GM12891 (cell line): ENCODE data around the gene OR4K15. TPM values are rescaled to one million over a fixed set of nuclear protein-coding genes. Genes with fewer than 3 reads are reported as not detected.
"Not testable (repeated sequence)": the region's sequence is repeated elsewhere in the genome, so short reads cannot be mapped to it uniquely, and the experiment has no call there.

Source experiments
- DNase-seq: peaks from one replicate; pipeline ENCODE4 v3.0.0; 2011; ENCODE audit warnings: low spot score; ENCODE audit not compliant: insufficient read length
- FAIRE-seq: peaks from 2 replicates; lab custom pipeline; 2011; peaks lifted over from hg19 to GRCh38; lab: Jason Lieb, UNC
- PAX5 ChIP-seq: IDR thresholded peaks from 2 replicates; pipeline ENCODE4 v1.6.1; 2011; ENCODE audit warnings: low read length, moderate library complexity, mild to moderate bottlenecking; ENCODE audit not compliant: insufficient read depth, severe bottlenecking
- POLR2A ChIP-seq: IDR thresholded peaks from 2 replicates; pipeline ENCODE4 v1.6.1; 2011; ENCODE audit warnings: low read depth, low read length, control low read depth
- POLR2AphosphoS5 ChIP-seq: IDR thresholded peaks from 2 replicates; pipeline ENCODE4 v1.6.1; 2011; ENCODE audit warnings: low read depth, low read length, control low read depth
- POU2F2 ChIP-seq: IDR thresholded peaks from 2 replicates; pipeline ENCODE4 v1.6.1; 2011; ENCODE audit warnings: low read depth, mild to moderate bottlenecking, control low read depth, low read length, moderate library complexity
- SPI1 ChIP-seq: IDR thresholded peaks from 2 replicates; pipeline ENCODE4 v1.6.1; 2011; ENCODE audit warnings: low read depth, low read length, control low read depth
- TAF1 ChIP-seq: IDR thresholded peaks from 2 replicates; pipeline ENCODE4 v1.6.1; 2011; ENCODE audit warnings: low read depth, low read length, control low read depth
- polyA plus RNA-seq: library from polyadenylated mRNA; unstranded; fragments of >200 nt; gene quantifications from one replicate; pipeline ENCODE4 v1.2.1, GENCODE V29; 2012; ENCODE audit warnings: low read depth, missing spikeins, inconsistent platforms; ENCODE audit not compliant: missing spikeins

The OR4K15 gene, protein sequence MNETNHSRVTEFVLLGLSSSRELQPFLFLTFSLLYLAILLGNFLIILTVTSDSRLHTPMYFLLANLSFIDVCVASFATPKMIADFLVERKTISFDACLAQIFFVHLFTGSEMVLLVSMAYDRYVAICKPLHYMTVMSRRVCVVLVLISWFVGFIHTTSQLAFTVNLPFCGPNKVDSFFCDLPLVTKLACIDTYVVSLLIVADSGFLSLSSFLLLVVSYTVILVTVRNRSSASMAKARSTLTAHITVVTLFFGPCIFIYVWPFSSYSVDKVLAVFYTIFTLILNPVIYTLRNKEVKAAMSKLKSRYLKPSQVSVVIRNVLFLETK
- not detected for polyA plus RNA-seq

DNA sequence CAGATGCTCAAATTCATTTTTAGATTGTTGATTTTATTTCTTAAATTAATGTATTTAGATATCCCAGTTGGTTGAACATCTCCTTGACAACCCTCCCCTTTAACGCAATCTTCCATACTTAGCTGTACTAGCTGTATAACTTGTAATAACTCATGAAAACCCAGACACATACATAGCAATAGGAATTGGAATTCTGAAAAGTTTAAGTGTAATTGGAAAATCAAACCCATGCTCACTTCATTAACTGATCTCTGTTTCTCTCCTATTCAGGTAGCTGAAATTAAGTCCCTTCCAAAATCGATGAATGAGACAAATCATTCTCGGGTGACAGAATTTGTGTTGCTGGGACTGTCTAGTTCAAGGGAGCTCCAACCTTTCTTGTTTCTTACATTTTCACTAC, at the start of gene OR4K15:
OR4K15 (plus strand) TSS at position 301 of the 400 bp plus-strand sequence; CDS start at position 301, 0 bp downstream.
- no peak for FAIRE-seq
- TF ChIP-seq TAF1, result no peak
- no peak for TF ChIP-seq POLR2AphosphoS5
- TF ChIP-seq SPI1, result no peak
- TF ChIP-seq POU2F2, result no peak
- no peak for TF ChIP-seq PAX5
- no peak for TF ChIP-seq POLR2A

DNA sequence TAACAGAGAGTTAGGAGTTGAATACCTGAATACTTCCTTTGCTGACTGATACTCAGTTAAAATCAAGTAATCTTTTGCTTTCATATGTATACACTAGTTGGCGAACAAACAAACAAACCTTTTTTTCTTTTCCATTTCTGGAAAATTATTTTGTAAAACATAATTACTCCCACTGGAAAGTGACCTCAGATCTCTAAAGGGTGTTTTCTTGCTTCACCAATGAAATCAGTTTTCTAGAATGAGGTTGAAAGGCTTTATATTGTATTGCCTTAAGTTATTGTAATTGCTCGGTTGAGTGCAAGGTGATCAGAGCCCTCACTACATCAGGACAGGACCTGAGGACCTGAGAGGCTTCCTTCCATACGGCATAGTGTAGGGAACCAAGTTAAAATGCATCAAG, 44.8 kb upstream of the OR4K15 start, which contains the start of gene OR4K1:
OR4K1 (plus strand) TSS at position 301 of the 400 bp plus-strand sequence. CDS start 4,750 bp downstream, outside the sequence.
- TF ChIP-seq PAX5 (no peak), SPI1 (no peak), POLR2A (no peak), POU2F2 (no peak), TAF1 (no peak), POLR2AphosphoS5 (no peak)
- DNase-seq (no peak), FAIRE-seq (no peak)

More for the DNA sequence above, at the start of gene OR4K15:
- DNase-seq, result no peak

DNA sequence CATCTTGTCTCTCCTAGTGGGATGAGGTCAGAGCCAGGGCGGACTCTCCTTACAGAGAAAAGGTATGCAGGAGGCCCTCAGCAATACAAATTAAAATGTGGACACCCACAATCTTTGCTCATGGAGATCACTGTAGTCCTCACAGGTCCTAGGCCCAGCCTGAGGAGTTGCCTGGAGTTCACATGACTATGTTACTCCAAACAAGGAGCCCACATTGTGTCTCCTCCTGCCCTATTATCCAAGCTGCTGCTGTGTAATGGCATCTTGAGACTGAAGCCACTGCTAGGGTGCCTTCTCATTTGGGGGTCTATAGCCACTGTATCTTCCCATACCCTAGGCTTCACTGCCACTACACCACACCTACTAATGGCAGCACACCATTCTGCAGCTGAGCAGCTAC, 33.7 kb upstream of the OR4K15 start:
- TF ChIP-seq SPI1, result no peak
- DNase-seq, result no peak
- FAIRE-seq, result no peak

DNA sequence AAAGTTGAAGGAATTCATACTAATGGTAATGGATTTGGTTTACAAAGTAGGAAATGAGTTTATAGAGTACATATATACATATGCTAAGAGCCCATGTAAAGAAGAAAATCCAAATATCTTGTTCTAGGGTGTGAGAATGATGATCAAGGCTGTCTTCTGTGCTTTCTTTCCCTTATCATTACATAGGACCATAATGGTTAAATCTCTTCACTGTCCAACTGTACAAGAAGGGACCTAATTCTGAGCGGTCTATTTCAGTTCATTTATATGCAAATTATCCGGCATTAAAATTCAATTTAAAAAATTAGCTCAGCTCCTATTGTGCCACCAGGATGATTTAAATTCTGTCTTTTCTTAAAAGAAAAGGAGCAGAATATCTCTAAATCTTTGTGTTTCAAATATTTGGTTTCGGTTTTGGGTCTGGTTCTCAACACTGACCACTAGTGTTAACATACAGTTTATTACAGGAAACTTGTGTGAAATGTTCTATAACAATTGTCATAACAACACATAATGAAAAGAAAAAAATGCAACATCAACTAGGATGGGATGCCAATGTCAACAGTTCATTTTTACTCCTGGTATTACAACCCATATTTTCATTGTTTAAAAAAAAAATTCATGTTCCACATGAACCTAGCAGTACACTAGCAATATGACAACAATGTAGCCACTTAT, 27.8 kb upstream of the OR4K15 start:
- TF ChIP-seq TAF1 (no peak), SPI1 (no peak), PAX5 (no peak), POLR2A (no peak), POLR2AphosphoS5 (no peak), POU2F2 (no peak)
- DNase-seq (no peak), FAIRE-seq (no peak)

DNA sequence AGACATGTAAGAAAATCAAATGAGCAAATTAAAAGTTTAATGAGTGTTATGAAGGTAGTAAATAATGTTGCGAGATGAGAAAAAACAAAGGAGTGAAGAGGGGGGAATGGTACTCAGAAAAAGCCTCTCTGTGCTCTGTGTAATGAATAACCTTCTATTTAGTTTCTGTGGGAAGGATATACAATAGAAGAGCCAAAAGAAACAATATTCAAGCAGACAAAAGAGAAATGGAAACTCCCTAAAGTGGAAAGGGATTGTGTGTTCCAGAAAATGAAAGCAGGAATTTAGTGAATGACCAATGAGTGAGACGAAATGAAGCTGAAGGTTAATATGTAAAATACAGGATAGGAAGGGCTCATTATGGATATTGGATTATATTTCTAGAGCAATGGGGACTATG, 26.2 kb upstream of the OR4K15 start:
- DNase-seq, result no peak
- TF ChIP-seq POLR2A (no peak), SPI1 (no peak), POU2F2 (no peak), TAF1 (no peak), PAX5 (no peak), POLR2AphosphoS5 (no peak)
- FAIRE-seq, result no peak

DNA sequence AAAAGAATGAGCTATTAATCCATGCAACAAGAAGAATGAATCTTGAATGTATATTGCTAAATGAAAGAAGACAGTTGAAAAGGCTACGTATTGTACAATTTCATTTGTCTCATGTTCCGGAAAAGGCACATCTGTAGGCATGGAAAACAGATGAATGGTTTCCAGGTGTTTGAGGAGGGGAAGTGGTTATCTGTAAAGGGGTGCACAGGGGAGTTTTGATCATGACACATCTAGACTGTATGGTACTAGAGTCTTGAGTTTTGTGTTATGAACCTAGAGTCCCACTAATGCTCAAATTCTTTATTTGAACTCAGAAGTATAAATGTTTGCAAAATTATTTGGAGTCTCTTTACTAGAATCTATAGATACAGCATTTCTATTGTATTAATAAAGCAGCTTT, 5.7 kb upstream of the OR4K15 start:
- not testable (repeated sequence) for DNase-seq, FAIRE-seq

DNA sequence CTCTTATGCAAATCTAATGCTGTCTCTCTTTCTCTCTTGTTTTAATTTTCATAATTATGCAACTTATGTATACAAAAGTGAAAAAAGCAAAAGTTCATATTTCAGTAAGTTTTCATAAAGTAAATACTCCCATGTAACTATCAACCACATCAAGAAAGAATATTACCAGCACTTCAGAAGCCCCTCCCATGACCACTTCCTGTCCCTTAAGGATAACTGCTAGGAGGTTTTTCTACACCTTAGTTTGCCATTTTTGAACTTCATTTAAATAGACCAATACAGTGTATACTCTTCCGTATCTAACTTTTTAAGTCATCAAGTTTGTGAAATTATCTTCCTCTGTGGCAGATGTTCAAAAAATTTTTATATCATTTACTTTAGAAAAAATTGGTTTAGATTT, 547 bp upstream of the OR4K15 start:
- no peak for TF ChIP-seq POLR2A
- no peak for TF ChIP-seq POLR2AphosphoS5
- no peak for TF ChIP-seq POU2F2

DNA sequence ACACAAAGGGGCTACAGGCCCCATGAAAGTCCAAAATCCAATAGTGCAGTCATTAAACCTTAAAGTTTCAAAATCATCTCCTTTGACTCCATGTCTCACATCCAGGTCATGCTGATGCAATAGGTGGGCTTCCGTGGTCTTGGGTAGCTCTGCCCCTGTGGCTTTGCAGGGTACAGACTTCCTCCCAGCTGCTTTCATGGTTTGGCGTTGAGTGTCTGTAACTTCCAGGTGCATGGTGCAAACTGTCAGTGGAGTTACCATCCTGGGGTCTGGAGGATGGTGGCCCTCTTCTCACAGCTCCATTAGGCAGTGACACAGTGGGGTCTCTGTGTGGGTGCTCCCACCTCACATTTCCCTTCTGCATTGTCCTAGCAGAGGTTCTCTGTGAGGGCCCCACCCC, 18.0 kb downstream of the OR4K15 start:
- no peak for TF ChIP-seq TAF1
- no peak for TF ChIP-seq POLR2A
- no peak for TF ChIP-seq POU2F2
- no peak for TF ChIP-seq PAX5
- TF ChIP-seq SPI1, result no peak
- TF ChIP-seq POLR2AphosphoS5, result no peak
- DNase-seq, result no peak
- FAIRE-seq, result no peak

More for the DNA sequence above, 547 bp upstream of the OR4K15 start:
- FAIRE-seq (no peak), DNase-seq (no peak)

DNA sequence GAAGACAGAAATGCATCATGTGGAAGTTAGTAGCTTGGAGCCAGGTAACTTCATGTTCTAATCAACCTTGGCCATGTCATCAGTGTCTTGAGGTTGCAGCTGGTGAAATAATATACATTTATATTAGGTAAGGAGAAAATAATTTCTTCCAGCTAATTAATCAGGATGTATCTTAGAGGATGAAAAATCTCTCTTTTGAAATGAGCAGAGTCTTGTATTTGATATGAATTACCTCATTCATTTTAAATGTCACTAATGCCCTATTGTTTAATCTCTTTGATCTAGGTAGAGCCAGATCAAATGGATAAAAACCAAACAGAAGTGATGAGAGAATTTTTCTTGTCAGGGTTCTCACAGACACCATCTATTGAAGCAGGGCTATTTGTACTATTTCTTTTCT, 26.5 kb downstream of the OR4K15 start, which contains the start of gene OR4Q2:
OR4Q2 (plus strand) TSS at position 301 of the 400 bp plus-strand sequence.
- FAIRE-seq, result no peak
- DNase-seq, result no peak
- TF ChIP-seq POLR2AphosphoS5 (no peak), PAX5 (no peak), SPI1 (no peak), TAF1 (no peak), POLR2A (no peak), POU2F2 (no peak)

DNA sequence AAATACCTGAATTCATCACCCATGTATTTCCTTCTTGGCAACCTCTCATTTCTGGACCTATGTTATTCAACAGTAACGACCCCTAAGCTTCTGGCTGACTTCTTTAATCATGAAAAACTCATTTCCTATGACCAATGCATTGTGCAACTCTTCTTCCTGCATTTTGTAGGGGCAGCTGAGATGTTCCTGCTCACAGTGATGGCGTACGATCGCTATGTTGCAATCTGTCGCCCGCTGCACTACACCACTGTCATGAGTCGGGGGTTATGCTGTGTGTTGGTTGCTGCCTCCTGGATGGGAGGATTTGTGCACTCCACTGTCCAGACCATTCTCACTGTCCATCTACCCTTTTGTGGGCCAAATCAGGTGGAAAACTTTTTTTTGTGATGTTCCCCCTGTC, 26.9 kb downstream of the OR4K15 start:
- FAIRE-seq (no peak), DNase-seq (no peak)
- TF ChIP-seq POU2F2, result no peak
